Measurements from ENCODE around the gene SNRPD1.
"Not testable (repeated sequence)": the region's sequence is repeated elsewhere in the genome, so short reads cannot be mapped to it uniquely, and the experiment has no call there.

The SNRPD1 gene

GRCh38 chr18:21638822-21639221 lies 26.7 kb downstream of the SNRPD1 start:
- no peak for DNase-seq

- DNase-seq: not testable (repeated sequence)
Measured at GRCh38 chr18:21640375-21640774, 28.3 kb downstream of the SNRPD1 start.

GRCh38 chr18:21650311-21650710 lies 38.2 kb downstream of the SNRPD1 start:
- no peak for DNase-seq

- DNase-seq: no peak
Measured at GRCh38 chr18:21652073-21652472, 40.0 kb downstream of the SNRPD1 start.

GRCh38 chr18:21653361-21653760 lies 41.2 kb downstream of the SNRPD1 start:
- no peak for DNase-seq

- DNase-seq: peak; percentile 37
Measured at GRCh38 chr18:21656402-21656801, 44.3 kb downstream of the SNRPD1 start.

- no peak for DNase-seq
Measured at GRCh38 chr18:21660078-21660477, 48.0 kb downstream of the SNRPD1 start.

GRCh38 chr18:21662581-21662980 lies 50.5 kb downstream of the SNRPD1 start:
- no peak for DNase-seq

GRCh38 chr18:21663578-21663977 lies 51.5 kb downstream of the SNRPD1 start:
- DNase-seq: no peak

GRCh38 chr18:21664069-21664468 lies 52.0 kb downstream of the SNRPD1 start:
- no peak for DNase-seq

- DNase-seq: peak; percentile 44
Measured at GRCh38 chr18:21669736-21670285, 57.7 kb downstream of the SNRPD1 start.

- DNase-seq: peak; percentile 38
Measured at GRCh38 chr18:21672521-21673267, 60.6 kb downstream of the SNRPD1 start.

- not testable (repeated sequence) for DNase-seq
Measured at GRCh38 chr18:21675354-21675753, 63.2 kb downstream of the SNRPD1 start.

- no peak for DNase-seq
Measured at GRCh38 chr18:21678859-21679258, 66.7 kb downstream of the SNRPD1 start.

- DNase-seq: no peak
Measured at GRCh38 chr18:21680161-21680560, 68.0 kb downstream of the SNRPD1 start.

- peak; percentile 68 for DNase-seq
Measured at GRCh38 chr18:21682371-21683051, 70.4 kb downstream of the SNRPD1 start.
